Esophagus squamous epithelium (tissue), 4 donors: ENCODE results near the gene VAV3.

ENCODE experiments used
- POLR2A ChIP-seq, 4 donors: fragments of 450-650 bp; IDR thresholded peaks; one replicate each; pipeline ENCODE4 v1.6.1; 2017; ENCODE audit warnings: antibody characterized with exemption in 4 of 4, mild to moderate bottlenecking in 4 of 4, moderate library complexity in 3 of 4
- TF ChIP-seq, protein P1 (sequence below), 6 experiments: fragments of 450-650 bp in 4 of 6; fragments of 200-600 bp in 2 of 6; sonication (generic) in 2 of 6; IDR thresholded peaks; one replicate each; pipeline ENCODE4 v1.5.1; 2016 to 2019; ENCODE audit warnings: antibody characterized with exemption in 6 of 6, mild to moderate bottlenecking in 4 of 6, moderate library complexity in 4 of 6

DNA sequence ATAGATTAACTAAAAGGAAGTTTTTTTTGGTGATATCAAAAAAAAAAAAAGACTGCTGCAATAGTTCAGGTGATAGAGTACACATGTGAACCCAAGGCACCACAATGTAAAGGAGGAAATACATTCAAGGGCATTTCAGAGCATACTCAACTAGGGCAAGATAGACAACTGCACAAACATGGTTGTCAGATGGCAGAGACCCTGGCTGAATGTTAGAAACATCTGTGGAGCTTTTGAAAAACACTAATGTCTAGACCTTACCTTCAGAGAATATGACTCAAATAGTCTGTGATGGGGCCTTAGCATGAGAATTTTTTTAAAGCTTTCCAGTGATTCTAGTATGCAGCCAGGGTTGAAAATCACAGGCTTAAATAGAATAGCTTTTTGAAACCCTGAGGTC, 173.6 kb downstream of the VAV3 start:
- TF ChIP-seq, protein P1, sequence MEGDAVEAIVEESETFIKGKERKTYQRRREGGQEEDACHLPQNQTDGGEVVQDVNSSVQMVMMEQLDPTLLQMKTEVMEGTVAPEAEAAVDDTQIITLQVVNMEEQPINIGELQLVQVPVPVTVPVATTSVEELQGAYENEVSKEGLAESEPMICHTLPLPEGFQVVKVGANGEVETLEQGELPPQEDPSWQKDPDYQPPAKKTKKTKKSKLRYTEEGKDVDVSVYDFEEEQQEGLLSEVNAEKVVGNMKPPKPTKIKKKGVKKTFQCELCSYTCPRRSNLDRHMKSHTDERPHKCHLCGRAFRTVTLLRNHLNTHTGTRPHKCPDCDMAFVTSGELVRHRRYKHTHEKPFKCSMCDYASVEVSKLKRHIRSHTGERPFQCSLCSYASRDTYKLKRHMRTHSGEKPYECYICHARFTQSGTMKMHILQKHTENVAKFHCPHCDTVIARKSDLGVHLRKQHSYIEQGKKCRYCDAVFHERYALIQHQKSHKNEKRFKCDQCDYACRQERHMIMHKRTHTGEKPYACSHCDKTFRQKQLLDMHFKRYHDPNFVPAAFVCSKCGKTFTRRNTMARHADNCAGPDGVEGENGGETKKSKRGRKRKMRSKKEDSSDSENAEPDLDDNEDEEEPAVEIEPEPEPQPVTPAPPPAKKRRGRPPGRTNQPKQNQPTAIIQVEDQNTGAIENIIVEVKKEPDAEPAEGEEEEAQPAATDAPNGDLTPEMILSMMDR (IDR thresholded peaks at IDR 0.05), result no peak
- TF ChIP-seq POLR2A (IDR thresholded peaks at IDR 0.05), result no peak
